22Rv1 (cell line): ENCODE results near the gene SERPINI1.

Source experiments
- H3K27ac ChIP-seq: fragments of 450-650 bp; 2 replicates; pipeline ENCODE4 v1.5.1; 2017
- CTCF ChIP-seq: fragments of 450-650 bp; IDR thresholded peaks from 2 replicates; pipeline ENCODE4 v1.5.1; 2017; ENCODE audit warnings: mild to moderate bottlenecking
- ZFX ChIP-seq: fragments of 450-650 bp; IDR thresholded peaks from 2 replicates; pipeline ENCODE4 v1.6.1; 2017; ENCODE audit warnings: antibody characterized with exemption, borderline replicate concordance

SERPINI1 gene

GRCh38 chr3:167843886-167844285 is 108.4 kb downstream of the SERPINI1 start:
- TF ChIP-seq ZFX, result no peak
- no peak for TF ChIP-seq CTCF
- H3K27ac ChIP-seq, result no peak overlapping the region

GRCh38 chr3:167844528-167844927 is 109.0 kb downstream of the SERPINI1 start:
- H3K27ac ChIP-seq, result no peak overlapping the region
- no peak for TF ChIP-seq CTCF

- no peak overlapping the region for H3K27ac ChIP-seq
- TF ChIP-seq CTCF (no peak), ZFX (no peak)
Observed at GRCh38 chr3:167851171-167851570, 115.7 kb downstream of the SERPINI1 start.

GRCh38 chr3:167851749-167852148 is 116.2 kb downstream of the SERPINI1 start:
- no peak for TF ChIP-seq ZFX
- TF ChIP-seq CTCF, result no peak

GRCh38 chr3:167852216-167852615 is 116.7 kb downstream of the SERPINI1 start:
- H3K27ac ChIP-seq, result no peak overlapping the region
- TF ChIP-seq CTCF (no peak), ZFX (no peak)

More at GRCh38 chr3:167851749-167852148, 116.2 kb downstream of the SERPINI1 start:
- H3K27ac ChIP-seq, result no peak overlapping the region

GRCh38 chr3:167854063-167854462 is 118.5 kb downstream of the SERPINI1 start:
- no peak for TF ChIP-seq CTCF
- TF ChIP-seq ZFX, result no peak
- no peak overlapping the region for H3K27ac ChIP-seq

- H3K27ac ChIP-seq, result no peak overlapping the region
- TF ChIP-seq CTCF (no peak), ZFX (no peak)
Observed at GRCh38 chr3:167854846-167855245, 119.3 kb downstream of the SERPINI1 start.
